CD8-positive, alpha-beta memory T cell (primary cell): ENCODE results near the gene UMOD. TPM values are rescaled to one million over a fixed set of nuclear protein-coding genes. Genes with fewer than 3 reads are reported as not detected.

Experiments
- CTCF ChIA-PET: fragments of 350-600 bp; sonication (Branson Sonifier 250); formaldehyde crosslinking; loops from one replicate; lab custom pipeline; 2021; ENCODE audit warnings: antibody characterized with exemption; lab: Charles Lee
- POLR2A ChIA-PET: fragments of 350-600 bp; sonication (Branson Sonifier 250); formaldehyde crosslinking; loops from one replicate; lab custom pipeline; 2021; ENCODE audit warnings: antibody characterized with exemption; lab: Charles Lee
- DNase-seq, 5 donors: peaks; one replicate each; pipeline versions ENCODE4 v3.0.0 to v3.0.0-alpha.2; 2020 to 2022; ENCODE audit warnings: mixed read lengths in 1 of 5
- H3K27ac ChIP-seq: one replicate; pipeline ENCODE4 v1.7.0; 2013; ENCODE audit warnings: low read depth, mild to moderate bottlenecking, low read length, moderate library complexity
- H3K27me3 ChIP-seq: 2 replicates; pipeline ENCODE4 v1.7.0; 2013; ENCODE audit warnings: low read length, mild to moderate bottlenecking; ENCODE audit not compliant: insufficient read depth, poor library complexity, severe bottlenecking
- H3K36me3 ChIP-seq: 2 replicates; pipeline ENCODE4 v1.7.0; 2013; ENCODE audit warnings: mild to moderate bottlenecking, low read length, moderate library complexity; ENCODE audit not compliant: insufficient read depth
- H3K4me1 ChIP-seq: 2 replicates; pipeline ENCODE4 v1.7.0; 2013; ENCODE audit warnings: mild to moderate bottlenecking, low read length, moderate library complexity; ENCODE audit not compliant: insufficient read depth
- H3K4me3 ChIP-seq: 2 replicates; pipeline ENCODE4 v1.7.0; 2013; ENCODE audit warnings: mild to moderate bottlenecking, low read length
- H3K9me3 ChIP-seq: 2 replicates; pipeline ENCODE4 v1.7.0; 2013; ENCODE audit warnings: mild to moderate bottlenecking, low read length
- H3K27ac Mint-ChIP-seq, 8 donors: one replicate each; pipeline ENCODE4 v1.8.0; 2020 to 2021; ENCODE audit warnings: mixed read lengths in 8 of 8, mild to moderate bottlenecking in 6 of 8, inconsistent platforms in 3 of 8, moderate library complexity in 3 of 8
- H3K27me3 Mint-ChIP-seq, 2 donors: one replicate each; pipeline ENCODE4 v1.8.0; 2020 to 2021; ENCODE audit warnings: mixed read lengths in 2 of 2, mild to moderate bottlenecking in 1 of 2, moderate library complexity in 1 of 2
- H3K36me3 Mint-ChIP-seq, 3 donors: one replicate each; pipeline ENCODE4 v1.8.0; 2020 to 2021; ENCODE audit warnings: mixed read lengths in 3 of 3, inconsistent platforms in 1 of 3, mild to moderate bottlenecking in 1 of 3
- H3K4me1 Mint-ChIP-seq, 3 donors: one replicate each; pipeline ENCODE4 v1.8.0; 2020 to 2021; ENCODE audit warnings: mixed read lengths in 3 of 3, inconsistent platforms in 1 of 3, mild to moderate bottlenecking in 1 of 3
- H3K4me3 Mint-ChIP-seq, 7 donors: one replicate each; pipeline ENCODE4 v1.8.0; 2020 to 2021; ENCODE audit warnings: mixed read lengths in 7 of 7, mild to moderate bottlenecking in 6 of 7, moderate library complexity in 4 of 7, inconsistent platforms in 2 of 7
- H3K9me3 Mint-ChIP-seq, 5 donors: one replicate each; pipeline ENCODE4 v1.8.0; 2020 to 2022; ENCODE audit warnings: mixed read lengths in 5 of 5, mild to moderate bottlenecking in 3 of 5, moderate library complexity in 2 of 5, inconsistent platforms in 1 of 5
- polyA plus RNA-seq: library from polyadenylated mRNA; unstranded; fragments of 300-500 nt; fragmentation: Illumina TruSeq; gene quantifications from one replicate; pipeline ENCODE4 v1.2.3, GENCODE V29; 2021
- total RNA-seq, 2 experiments: library from RNA; stranded (reverse); gene quantifications; one replicate each; pipeline ENCODE4 v1.2.3, GENCODE V29; 2021

Gene UMOD
- total and polyA plus RNA-seq, 3 experiments from 2014 or later, result not detected

DNA sequence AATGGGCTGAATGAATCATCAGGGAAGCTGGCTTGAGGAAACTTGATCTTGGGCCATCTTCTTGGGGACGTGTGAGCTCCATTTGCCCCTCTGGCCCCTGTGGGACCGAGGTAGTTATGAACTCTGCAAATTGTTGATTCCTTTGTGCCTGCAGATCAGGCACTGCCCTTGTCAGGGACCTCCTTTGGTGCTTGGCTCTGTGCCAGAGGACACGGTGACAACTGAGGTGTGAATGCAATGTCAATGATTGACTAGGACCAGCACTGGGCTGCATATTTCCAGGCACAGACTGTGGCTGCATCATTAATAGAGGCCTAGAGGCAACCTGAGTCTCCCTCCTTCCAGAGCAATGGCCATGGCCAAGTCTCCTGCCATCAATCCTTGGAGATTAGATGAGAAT, 28.3 kb upstream of the UMOD start:
- Histone ChIP-seq H3K36me3 (no peaks in the 10 kb centered on the region), H3K4me1 (no peaks in the 10 kb centered on the region), H3K27ac (no peak overlapping the region), H3K4me3 (no peak overlapping the region), H3K27me3 (no peaks in the 10 kb centered on the region), H3K9me3 (no peaks in the 10 kb centered on the region)
- ChIA-PET CTCF (no interaction called here), POLR2A (no interaction called here)
- peaks cover 2 to 7% of the 10 kb centered on the region in 2 donors for H3K27me3 Mint-ChIP-seq
- no peak for DNase-seq
- no peak overlapping the region for H3K27ac Mint-ChIP-seq
- H3K9me3 Mint-ChIP-seq, result no peaks in the 10 kb centered on the region
- no peaks in the 10 kb centered on the region for H3K36me3 Mint-ChIP-seq
- H3K4me3 Mint-ChIP-seq, result no peak overlapping the region
- H3K4me1 Mint-ChIP-seq, result no peaks in the 10 kb centered on the region

DNA sequence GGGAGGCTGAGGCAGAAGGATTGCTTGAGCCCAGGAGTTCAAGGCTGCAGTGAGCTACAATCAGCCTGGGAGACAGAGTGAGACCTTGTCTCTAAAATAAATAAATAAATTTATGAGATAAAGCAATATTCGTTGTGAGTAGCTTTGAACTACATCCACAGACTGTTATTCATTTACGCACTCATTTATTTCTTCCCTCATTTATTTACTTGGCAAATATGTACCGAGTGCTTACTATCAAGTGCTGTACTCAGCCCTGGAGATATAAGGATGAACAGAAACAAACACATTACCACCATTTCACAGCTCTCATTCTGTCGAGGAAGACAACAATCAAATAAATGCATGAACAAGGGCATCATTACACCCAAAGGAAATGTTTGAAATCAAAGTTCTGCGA, 24.7 kb upstream of the UMOD start:
- no peaks in the 10 kb centered on the region for H3K27me3 ChIP-seq
- CTCF ChIA-PET, result no interaction called here
- POLR2A ChIA-PET, result no interaction called here

DNA sequence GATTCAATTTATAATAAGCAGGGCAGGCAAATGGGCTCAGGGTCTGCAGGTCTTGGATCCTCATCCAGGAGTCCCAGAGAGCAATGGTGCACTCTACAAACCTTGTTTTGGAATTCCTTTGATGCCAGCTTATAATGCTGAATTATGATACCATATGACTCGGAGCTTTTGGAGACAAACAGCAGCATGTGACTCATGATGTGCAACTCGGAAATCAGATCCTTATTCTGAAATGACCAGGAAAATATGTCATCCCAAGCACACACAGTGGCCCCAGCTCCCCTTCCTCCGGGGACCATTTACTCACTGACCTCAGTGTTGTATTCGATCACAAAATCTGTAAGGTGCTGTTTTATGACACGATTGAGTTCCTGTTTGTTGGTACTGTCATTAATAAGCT, 20.2 kb upstream of the UMOD start:
- no peaks in the 10 kb centered on the region for H3K27me3 ChIP-seq
- Mint-ChIP-seq H3K9me3 (peaks cover 0 to 1% (median 0%) of the 10 kb centered on the region in 5 donors), H3K36me3 (no peaks in the 10 kb centered on the region), H3K27me3 (peaks cover 7 to 16% of the 10 kb centered on the region in 2 donors), H3K27ac (no peak overlapping the region), H3K4me1 (no peaks in the 10 kb centered on the region), H3K4me3 (no peak overlapping the region)
- ChIA-PET POLR2A (no interaction called here), CTCF (no interaction called here)
- H3K4me3 ChIP-seq, result no peak overlapping the region
- H3K4me1 ChIP-seq, result no peaks in the 10 kb centered on the region
- H3K9me3 ChIP-seq, result no peaks in the 10 kb centered on the region
- no peaks in the 10 kb centered on the region for H3K36me3 ChIP-seq
- no peak overlapping the region for H3K27ac ChIP-seq
- DNase-seq, result no peak

More for the DNA sequence above, 24.7 kb upstream of the UMOD start:
- H3K4me1 ChIP-seq, result no peaks in the 10 kb centered on the region
- no peak overlapping the region for H3K27ac ChIP-seq
- no peak overlapping the region for H3K4me3 ChIP-seq
- no peaks in the 10 kb centered on the region for H3K9me3 ChIP-seq
- DNase-seq, result no peak
- H3K4me3 Mint-ChIP-seq, result no peak overlapping the region
- H3K4me1 Mint-ChIP-seq, result no peaks in the 10 kb centered on the region
- H3K27me3 Mint-ChIP-seq, result peaks cover 4 to 13% of the 10 kb centered on the region in 2 donors
- no peak overlapping the region for H3K27ac Mint-ChIP-seq
- no peaks in the 10 kb centered on the region for H3K36me3 ChIP-seq
- no peaks in the 10 kb centered on the region for H3K36me3 Mint-ChIP-seq
- no peaks in the 10 kb centered on the region for H3K9me3 Mint-ChIP-seq

DNA sequence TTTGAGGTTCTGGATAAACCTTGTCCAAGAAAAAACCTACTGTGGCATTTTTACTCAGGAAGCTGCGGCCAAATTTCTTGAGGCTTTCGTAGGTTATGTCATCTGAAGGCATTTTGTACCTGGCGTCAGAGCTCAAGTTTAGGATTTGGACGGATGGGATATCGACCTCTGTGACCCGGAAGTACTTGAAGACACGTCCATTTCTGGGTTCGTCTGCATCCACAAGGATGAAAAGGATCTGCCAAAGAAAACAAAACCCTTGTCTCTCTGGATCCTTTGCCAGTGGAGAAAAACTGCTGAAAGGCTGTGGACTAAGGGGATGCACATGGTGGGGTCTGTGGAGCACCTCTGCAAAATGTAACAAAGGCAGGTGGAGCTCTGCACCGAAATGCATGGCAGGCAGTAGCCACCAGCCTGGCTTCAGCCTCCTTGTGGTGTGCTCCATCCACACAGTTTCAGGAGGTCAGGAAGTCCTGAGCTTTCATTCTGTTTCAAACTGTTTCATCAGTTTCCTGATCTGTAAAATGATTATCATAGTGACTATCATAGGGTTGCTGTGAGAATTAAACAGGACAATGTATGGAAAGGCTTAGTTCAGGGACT, 17.0 kb upstream of the UMOD start:
- peaks cover 12% of the 10 kb centered on the region in 2 donors for H3K27me3 Mint-ChIP-seq
- DNase-seq, result no peak
- no peak overlapping the region for H3K27ac Mint-ChIP-seq
- Histone ChIP-seq H3K4me1 (no peaks in the 10 kb centered on the region), H3K36me3 (no peaks in the 10 kb centered on the region), H3K27me3 (no peaks in the 10 kb centered on the region), H3K27ac (no peak overlapping the region), H3K4me3 (no peak overlapping the region), H3K9me3 (no peaks in the 10 kb centered on the region)
- no peaks in the 10 kb centered on the region for H3K36me3 Mint-ChIP-seq
- ChIA-PET POLR2A (no interaction called here), CTCF (no interaction called here)
- no peak overlapping the region for H3K4me3 Mint-ChIP-seq
- peaks cover 0 to 4% (median 0%) of the 10 kb centered on the region in 5 donors for H3K9me3 Mint-ChIP-seq
- H3K4me1 Mint-ChIP-seq, result no peaks in the 10 kb centered on the region

DNA sequence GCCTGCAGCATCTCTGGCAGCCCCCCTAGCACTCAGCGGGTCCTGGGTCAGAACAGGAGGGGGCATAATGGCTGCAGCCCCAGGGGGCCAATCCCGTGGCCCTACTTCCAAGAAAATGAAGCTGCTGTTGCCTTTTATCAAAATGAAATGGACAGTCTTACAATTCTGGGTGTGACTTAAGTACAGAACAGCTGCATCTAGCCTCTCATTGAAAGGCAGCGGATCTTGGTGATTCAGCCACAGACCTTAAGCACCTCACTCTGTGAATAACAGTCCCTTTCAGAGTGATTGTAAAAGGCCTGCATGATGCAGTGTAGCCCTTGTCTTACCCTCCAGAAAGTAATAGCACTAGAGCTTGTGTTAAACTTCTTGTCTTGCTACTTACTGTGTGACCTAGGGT, 11.5 kb upstream of the UMOD start:
- Mint-ChIP-seq H3K4me1 (no peaks in the 10 kb centered on the region), H3K36me3 (no peaks in the 10 kb centered on the region), H3K4me3 (no peak overlapping the region), H3K27me3 (peaks cover 8 to 10% of the 10 kb centered on the region in 2 donors), H3K27ac (no peak overlapping the region), H3K9me3 (peaks cover 0 to 4% (median 0%) of the 10 kb centered on the region in 5 donors)
- no peak overlapping the region for H3K27ac ChIP-seq
- H3K27me3 ChIP-seq, result no peaks in the 10 kb centered on the region
- no peaks in the 10 kb centered on the region for H3K9me3 ChIP-seq
- POLR2A ChIA-PET, result no interaction called here
- CTCF ChIA-PET, result no interaction called here
- no peaks in the 10 kb centered on the region for H3K36me3 ChIP-seq
- H3K4me1 ChIP-seq, result no peaks in the 10 kb centered on the region
- no peak overlapping the region for H3K4me3 ChIP-seq
- DNase-seq, result no peak

DNA sequence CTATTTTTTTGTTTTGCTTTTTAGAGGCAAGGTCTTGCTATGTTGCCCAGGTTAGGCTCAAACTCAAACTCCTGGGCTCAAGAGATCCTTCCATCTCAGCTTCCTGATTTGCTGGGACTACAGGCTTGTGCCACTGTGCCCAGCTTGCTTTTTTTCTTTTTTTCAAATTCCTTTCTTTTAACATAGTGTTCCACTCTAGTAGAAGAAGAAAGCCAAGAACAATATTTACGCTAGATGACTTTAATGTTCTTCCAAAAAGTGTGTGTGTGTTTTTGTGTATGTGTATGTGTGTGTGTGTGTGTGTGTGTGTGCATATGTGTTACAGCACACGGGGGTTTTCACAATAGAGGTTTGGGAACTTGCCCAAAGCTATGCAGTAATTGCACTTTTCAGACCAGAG, 10.7 kb upstream of the UMOD start:
- Histone ChIP-seq H3K4me3 (no peak overlapping the region), H3K27me3 (no peaks in the 10 kb centered on the region), H3K4me1 (no peaks in the 10 kb centered on the region), H3K36me3 (no peaks in the 10 kb centered on the region), H3K9me3 (no peaks in the 10 kb centered on the region), H3K27ac (no peak overlapping the region)
- Mint-ChIP-seq H3K27me3 (peaks cover 7 to 8% of the 10 kb centered on the region in 2 donors), H3K4me1 (no peaks in the 10 kb centered on the region), H3K27ac (no peak overlapping the region), H3K4me3 (no peak overlapping the region), H3K9me3 (peaks cover 0 to 4% (median 0%) of the 10 kb centered on the region in 5 donors), H3K36me3 (no peaks in the 10 kb centered on the region)
- DNase-seq, result no peak
- CTCF ChIA-PET, result no interaction called here
- POLR2A ChIA-PET, result no interaction called here

DNA sequence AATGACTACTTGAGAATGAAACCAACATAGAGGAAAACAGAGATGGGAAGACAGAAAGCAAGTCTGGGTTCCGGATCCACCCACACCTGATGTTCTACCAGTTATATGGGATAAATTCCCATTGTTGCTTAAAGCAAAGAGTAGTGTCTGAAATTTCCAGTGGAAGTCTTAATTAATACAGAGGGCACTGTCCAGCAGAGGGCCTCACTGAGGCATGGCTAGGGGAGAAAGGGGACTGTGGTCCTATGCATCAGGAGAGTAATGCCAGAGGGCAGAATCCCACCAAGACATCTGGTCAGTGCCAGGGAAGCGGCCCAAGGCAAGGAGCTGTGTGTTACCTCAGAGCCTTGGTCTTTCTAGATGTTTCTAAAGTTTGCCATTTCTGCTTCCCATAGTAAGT, 7.5 kb upstream of the UMOD start:
- DNase-seq, result no peak
- Mint-ChIP-seq H3K36me3 (no peaks in the 10 kb centered on the region), H3K27ac (no peak overlapping the region), H3K4me1 (no peaks in the 10 kb centered on the region), H3K4me3 (no peak overlapping the region), H3K27me3 (peaks cover 1 to 4% of the 10 kb centered on the region in 2 donors), H3K9me3 (peaks cover 0 to 4% (median 2%) of the 10 kb centered on the region in 5 donors)
- Histone ChIP-seq H3K4me1 (no peaks in the 10 kb centered on the region), H3K27me3 (no peaks in the 10 kb centered on the region), H3K36me3 (no peaks in the 10 kb centered on the region), H3K9me3 (no peaks in the 10 kb centered on the region), H3K4me3 (no peak overlapping the region), H3K27ac (no peak overlapping the region)
- ChIA-PET CTCF (no interaction called here), POLR2A (no interaction called here)

DNA sequence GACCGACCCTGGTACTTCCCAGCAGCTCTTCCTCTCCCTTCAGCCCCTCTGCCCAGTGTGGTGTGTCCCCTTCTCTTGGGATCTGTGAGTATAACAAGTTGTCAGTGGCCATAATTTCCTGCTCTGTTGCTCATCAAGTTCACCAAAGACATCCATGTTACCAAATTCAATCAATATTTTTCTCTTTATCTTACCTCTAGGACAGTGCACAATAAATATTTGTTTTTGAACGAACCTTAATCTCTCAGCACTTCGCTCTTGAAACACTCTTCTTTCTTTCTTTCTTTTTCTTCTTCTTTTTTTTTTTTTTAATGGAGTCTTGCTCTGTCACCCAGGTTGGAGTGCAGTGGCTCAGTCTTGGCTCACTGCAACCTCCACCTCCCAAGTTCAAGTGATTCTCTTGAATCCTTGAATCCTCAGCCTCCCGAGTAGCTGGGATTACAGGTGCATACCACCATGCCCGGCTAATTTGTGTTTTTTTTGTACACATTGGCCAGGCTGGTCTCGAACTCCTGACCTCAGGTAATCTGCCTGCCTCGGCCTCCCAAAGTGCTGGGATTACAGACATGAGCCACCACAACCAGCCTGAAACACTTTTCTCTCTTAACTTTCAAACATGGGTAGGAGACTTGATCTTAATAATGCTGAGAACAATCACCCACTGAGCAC, 2.7 kb upstream of the UMOD start:
- Mint-ChIP-seq H3K27me3 (peaks cover 6 to 8% of the 10 kb centered on the region in 2 donors), H3K4me3 (no peak overlapping the region), H3K27ac (no peak overlapping the region), H3K9me3 (peaks cover 0 to 5% (median 2%) of the 10 kb centered on the region in 5 donors), H3K36me3 (no peaks in the 10 kb centered on the region), H3K4me1 (no peaks in the 10 kb centered on the region)
- H3K9me3 ChIP-seq, result no peaks in the 10 kb centered on the region
- H3K4me3 ChIP-seq, result no peak overlapping the region
- ChIA-PET POLR2A (no interaction called here), CTCF (no interaction called here)
- no peaks in the 10 kb centered on the region for H3K36me3 ChIP-seq
- no peaks in the 10 kb centered on the region for H3K4me1 ChIP-seq
- DNase-seq, result no peak
- H3K27me3 ChIP-seq, result no peaks in the 10 kb centered on the region
- no peak overlapping the region for H3K27ac ChIP-seq
